Hematopoietic multipotent progenitor cell treated with erythropoietin and hydrocortisone succinate and interleukin-3 and kit ligand, for 4 days (in vitro differentiated cells): ENCODE results near the gene ALDH1L2.
"Not testable (repeated sequence)": the region's sequence is repeated elsewhere in the genome, so short reads cannot be mapped to it uniquely, and the experiment has no call there.

Source experiments
- DNase-seq: peaks from one replicate; pipeline ENCODE4 v3.0.0-alpha.2; 2015

ALDH1L2 gene

DNA sequence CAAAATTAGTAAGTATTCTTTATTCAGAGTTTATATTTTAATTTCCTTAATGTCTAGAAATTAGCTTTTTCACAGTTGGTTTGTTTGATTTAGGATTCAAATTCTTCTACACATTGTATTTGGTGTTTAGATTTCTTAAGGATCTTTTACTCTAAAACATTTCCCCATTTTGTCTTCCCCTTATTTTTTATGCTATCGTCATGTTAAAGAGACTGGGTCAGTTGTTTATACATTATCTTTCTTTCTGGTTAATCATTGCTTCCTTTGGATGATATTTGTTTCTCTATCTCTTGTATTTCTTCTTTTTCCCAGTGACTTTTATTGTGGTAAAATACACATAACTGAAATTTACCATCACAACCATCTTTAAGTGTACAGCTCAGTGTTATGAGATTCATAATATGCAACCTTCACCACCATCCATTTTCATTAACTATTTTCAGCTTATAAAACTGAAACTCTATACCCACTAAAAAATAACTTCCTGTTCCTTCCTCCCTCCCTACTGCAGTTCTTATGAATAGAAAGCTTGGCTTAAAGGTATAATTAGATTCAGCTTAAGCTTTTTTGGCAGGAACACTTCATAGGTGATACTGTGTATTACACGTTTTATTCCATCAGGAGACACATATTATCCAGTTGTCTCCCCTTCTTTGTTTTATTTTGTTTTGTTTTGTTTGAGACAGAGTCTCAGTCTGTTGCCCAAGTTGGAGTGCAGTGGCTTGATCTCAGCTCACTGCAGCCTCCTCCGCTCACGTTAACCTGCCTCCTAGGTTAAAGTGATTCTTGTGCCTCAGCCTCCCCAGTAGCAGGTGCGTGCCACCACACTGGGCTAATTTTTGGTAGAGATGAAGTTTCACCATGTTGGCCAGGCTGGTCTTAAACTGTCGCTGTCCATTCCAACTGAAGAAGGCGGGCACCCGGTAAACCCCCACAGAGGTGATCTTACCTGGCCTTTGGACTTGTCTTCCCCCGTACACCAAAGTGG is 53.1 kb downstream of the ALDH1L2 start:
- peak; percentile 24 for DNase-seq

DNA sequence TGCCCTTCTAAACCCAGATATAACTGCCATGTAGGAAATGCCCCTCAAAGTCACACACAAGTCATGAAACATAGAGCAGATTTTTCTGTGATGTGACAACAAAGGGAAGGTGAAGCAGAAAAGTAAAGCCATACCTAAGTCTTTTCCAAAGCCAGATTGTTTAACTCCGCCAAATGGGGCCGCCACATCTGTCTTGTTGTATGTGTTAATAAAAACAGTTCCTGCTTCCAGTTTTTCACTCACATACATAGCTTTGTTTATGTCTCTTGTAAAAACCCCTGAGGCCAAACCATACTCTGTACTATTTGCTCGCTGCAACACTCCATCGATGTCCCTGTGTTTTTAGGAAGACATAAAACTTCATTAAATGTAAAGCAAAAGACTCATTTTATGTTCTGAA is 57.8 kb downstream of the ALDH1L2 start:
- no peak for DNase-seq

GRCh38 chr12:105025890-105026289 is 58.4 kb downstream of the ALDH1L2 start:
- DNase-seq, result no peak

- no peak for DNase-seq
Measured at GRCh38 chr12:105024928-105025327, 59.3 kb downstream of the ALDH1L2 start.

DNA sequence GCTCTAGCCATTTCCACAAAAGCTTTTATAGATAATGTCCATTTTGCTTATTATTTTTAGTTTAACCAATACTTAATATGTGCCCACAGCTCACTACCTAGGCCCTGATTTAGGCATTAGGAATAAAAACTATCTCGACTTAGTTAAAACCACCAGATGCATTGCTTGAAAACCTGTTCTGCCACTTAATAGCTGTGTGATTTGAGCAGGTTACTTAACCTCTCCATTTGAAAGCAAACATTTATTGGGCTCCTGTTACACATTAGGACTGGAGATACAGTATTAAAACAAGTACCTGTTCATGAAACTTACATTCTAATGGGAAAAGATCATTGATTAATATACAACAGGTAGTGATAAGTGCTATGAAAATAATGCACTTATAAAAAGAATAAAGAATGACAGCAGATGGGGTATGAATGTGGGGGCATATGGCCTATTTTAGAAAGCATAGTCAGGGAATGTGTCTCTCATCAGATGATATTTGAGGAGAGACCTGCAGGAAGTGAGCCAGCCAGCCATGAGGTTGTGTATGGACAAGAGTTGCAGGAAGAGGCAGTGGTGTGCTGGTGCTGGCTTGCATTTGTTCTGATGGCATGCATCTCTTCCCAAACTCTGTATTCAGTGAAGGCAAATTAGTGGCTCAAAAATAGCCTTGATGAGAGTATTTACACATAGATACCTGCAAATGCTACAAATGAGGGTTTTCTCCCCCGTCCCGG is 63.9 kb downstream of the ALDH1L2 start:
- no peak for DNase-seq

- no peak for DNase-seq
Measured at GRCh38 chr12:105018776-105019175, 65.5 kb downstream of the ALDH1L2 start.

DNA sequence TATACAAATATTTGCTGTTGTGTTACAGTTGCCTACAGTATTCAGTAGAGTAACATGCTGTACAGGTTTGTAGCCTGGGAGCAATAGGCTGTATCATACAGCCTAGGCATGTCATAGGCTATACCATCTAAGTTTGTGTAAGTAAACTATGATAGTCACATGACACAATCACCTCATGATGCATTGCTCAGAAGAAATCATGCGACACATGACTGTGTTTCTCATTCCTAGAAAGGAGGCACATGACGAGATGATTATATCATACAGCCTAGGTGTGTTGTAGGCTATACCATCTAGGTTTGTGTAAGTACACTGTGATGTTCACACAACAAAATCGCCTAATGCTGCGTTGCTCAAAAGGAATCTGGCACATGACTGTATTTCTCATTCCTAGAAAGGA is 66.2 kb downstream of the ALDH1L2 start:
- DNase-seq, result no peak

GRCh38 chr12:105015543-105015942 is 68.7 kb downstream of the ALDH1L2 start:
- no peak for DNase-seq

- no peak for DNase-seq
Measured at GRCh38 chr12:105014603-105015002, 69.7 kb downstream of the ALDH1L2 start.

DNA sequence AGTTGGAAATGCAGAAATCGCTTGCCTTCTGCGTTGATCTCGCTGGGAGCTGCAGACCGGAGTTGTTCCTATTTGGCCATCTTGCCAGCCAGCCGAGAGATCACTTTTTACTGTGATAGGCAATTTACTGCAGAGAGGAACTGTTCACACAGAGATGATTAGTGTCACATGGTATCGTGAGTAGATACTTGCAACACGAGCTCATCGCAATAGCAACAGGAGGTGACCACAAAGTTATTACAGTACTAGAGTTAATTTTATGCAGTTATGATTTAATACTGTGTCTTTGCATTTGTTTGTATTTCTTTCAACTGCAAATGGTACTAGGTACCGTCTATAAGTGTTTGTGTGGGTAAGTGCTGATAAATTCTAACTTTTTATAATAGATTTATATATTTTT is 70.4 kb downstream of the ALDH1L2 start:
- DNase-seq, result no peak

DNA sequence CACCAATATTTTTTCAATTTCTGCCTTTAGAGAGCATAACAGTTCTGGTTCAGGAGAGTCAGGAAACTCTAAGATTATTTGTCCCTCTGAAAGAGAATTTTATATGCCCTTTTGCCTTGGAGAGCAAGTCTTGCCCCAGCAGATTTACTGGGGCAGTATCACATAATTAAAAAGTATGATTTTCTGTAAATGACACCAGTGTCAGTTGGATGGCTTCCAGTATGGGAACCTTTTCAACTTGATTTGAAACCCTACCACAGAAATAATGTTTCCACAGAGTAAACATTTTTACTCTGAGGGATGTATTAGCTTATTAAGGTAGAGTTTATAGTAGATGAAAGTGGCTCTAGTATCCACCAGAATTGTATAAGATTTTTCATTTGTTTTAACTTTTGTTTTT is 82.8 kb downstream of the ALDH1L2 start:
- DNase-seq, result no peak

DNA sequence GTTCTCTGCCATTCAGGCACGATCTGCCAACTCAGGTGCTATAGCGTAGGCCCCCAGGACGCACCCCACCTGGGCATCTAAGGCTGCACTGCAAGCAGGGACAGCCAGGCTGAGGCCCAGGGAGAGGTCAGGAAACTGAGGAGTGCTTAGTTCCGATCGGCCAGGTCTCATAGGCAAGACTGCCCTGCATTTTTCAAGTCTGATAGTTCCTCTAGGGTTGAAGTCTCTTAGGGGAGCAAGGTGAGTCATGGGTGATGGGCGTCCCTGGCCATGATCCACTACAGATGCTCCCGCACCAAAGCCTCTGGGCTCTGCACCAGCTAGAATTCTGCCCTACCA is 84.9 kb downstream of the ALDH1L2 start:
- DNase-seq, result no peak

DNA sequence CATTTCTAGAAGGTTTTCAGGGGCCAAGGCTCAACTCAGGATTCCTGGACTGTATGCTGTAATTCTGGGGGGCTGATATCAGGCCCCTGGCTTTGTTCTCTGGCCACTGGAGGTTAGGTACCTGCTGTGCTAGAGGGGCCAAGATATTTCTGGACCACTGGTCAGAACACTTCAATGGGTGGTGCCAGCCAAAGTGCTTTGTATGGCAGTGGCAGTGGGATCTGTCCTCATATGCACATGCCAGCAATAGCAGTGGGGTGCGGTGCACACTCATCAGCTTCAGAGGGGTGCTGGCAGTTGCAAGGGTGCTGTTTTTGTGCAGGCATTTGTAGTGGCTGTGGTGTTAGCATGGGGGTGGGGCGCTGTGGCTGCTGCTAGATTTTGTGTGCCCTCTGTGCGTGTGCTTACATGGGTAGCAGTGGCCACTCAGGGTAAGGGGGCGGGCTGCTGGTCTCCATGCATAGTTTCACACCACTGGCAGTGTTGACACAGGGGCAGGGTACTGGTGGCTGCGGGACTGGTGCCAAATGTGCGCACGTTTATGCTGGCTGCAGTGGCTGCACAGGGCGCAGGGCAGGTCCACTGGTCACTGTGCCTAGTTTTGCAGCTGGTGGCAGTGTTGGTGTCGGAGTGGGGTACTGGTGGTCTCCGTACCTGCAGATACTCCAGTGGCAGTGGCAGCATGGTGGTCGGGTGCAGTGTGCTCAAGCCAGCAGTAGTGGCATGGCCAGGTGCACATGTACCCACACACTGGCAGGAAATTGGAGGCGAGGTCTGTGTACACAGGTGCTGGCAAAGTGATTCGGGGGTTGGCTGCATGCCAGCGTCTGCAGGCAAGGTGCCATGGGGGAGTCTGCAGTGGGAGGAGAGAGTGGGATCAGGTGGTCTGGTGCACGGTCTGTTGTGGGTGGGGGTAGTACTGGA is 85.6 kb downstream of the ALDH1L2 start:
- no peak for DNase-seq

DNA sequence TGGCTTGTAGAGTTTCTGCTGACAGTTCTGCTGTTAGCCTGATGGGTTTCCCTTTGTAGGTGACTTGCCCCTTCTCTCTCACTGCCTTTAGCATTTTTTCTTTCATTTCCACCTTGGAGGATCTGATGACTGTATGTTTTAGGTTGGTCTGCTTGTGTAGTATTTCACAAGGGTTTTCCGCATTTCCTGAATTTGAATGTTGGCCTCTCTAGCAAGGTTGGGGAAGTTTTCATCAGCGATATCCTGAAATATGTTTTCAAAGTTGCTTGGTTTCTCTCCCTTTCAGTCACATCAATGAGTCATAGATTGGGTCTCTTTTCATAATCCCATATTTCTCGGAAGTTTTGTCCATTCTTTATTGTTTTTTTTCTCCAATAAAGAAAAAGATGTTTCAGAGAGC is 86.7 kb downstream of the ALDH1L2 start:
- no peak for DNase-seq

- DNase-seq, result no peak
Measured at GRCh38 chr12:104994336-104994735, 89.9 kb downstream of the ALDH1L2 start.

GRCh38 chr12:104991565-104992128 is 92.6 kb downstream of the ALDH1L2 start:
- no peak for DNase-seq

- no peak for DNase-seq
Measured at GRCh38 chr12:104990950-104991349, 93.3 kb downstream of the ALDH1L2 start.

GRCh38 chr12:104986022-104986941 is 98.0 kb downstream of the ALDH1L2 start, which contains the start of gene NOPCHAP1:
TSS of gene NOPCHAP1 (plus strand) at chr12:104986316. CDS start at chr12:104986353, 37 bp downstream.
- peak; percentile 96 for DNase-seq

- no peak for DNase-seq
Measured at GRCh38 chr12:104985206-104985605, 99.1 kb downstream of the ALDH1L2 start.

DNA sequence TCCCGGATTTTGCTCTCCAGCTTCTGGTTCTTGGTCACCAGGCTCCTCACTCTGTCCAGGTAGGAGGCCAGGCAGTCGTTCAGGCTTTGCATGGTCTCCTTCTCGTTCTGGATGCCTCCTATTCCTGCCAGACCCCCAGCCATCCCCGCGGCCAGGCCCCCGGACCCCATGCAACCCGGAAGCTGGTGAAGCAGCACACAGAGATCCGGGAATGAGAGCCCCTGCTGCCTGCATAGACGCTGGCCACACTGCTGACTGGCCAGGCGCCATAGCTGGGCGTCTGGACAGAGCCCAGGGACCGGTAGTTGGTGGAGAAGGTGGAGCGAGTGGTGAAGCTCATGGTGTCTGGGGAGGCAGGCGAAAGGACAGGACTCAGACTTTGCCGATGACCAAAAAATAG is 106.6 kb downstream of the ALDH1L2 start:
- DNase-seq, result not testable (repeated sequence)

DNA sequence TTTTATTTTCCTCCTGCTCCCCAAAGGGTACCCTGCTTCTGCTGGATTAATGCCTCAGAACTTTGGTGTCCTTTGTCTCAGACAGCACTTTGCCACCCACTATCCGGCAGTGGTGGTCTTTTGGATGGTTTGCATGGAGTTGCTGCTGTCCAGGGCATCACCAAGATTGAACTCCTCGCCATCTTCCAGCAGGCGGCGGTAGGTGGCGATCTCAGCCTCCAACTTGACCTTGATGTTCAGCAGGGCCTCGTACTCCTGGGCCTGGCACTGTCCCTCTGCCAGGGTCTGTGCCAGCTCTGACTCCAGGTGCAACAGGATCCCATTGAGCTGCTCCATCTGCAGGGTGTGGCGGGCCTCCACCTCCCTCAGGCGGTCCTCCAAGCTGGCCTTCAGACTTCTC is 107.6 kb downstream of the ALDH1L2 start:
- no peak for DNase-seq
